SK-N-SH (cell line): ENCODE results near the gene F2RL3. TPM values are rescaled to one million over a fixed set of nuclear protein-coding genes. Genes with fewer than 3 reads are reported as not detected.

Experiments used
- CTCF ChIA-PET: fragments of 300-600, 350-600 bp; formaldehyde crosslinking; extraction: SDS; loops from one replicate; lab custom pipeline; 2021; lab: Yijun Ruan, JAX
- POLR2A ChIA-PET: fragments of 350-600 bp; sonication (Branson Sonifier 250); formaldehyde crosslinking; extraction: SDS; loops from one replicate; lab custom pipeline; 2020; ENCODE audit warnings: antibody characterized with exemption, inconsistent platforms; lab: Yijun Ruan, JAX
- DNase-seq: peaks from one replicate; pipeline ENCODE4 v3.0.0; 2012
- H2AFZ ChIP-seq: fragments of 200-600 bp; sonication (generic); 2 replicates; pipeline ENCODE4 v1.8.1; 2016; ENCODE audit warnings: antibody characterized with exemption, mild to moderate bottlenecking, low read depth
- H3F3A ChIP-seq: fragments of 200-600 bp; sonication (generic); replicated peaks from 2 replicates; pipeline ENCODE3; 2016; ENCODE audit warnings: antibody characterized with exemption, mild to moderate bottlenecking; ENCODE audit not compliant: insufficient read depth
- H3K27ac ChIP-seq, 2 experiments: fragments of 200-500 bp in 1 of 2; fragments of 200-600 bp in 1 of 2; sonication (Bioruptor generic) in 1 of 2; sonication (generic), shearing (Covaris generic) in 1 of 2; 2 replicates each; pipeline versions ENCODE4 v1.5.1 to v1.6.1; 2014 to 2016; ENCODE audit warnings: low read depth in 2 of 2, inconsistent platforms in 1 of 2, low read length in 1 of 2, mild to moderate bottlenecking in 1 of 2, mixed read lengths in 1 of 2
- H3K27me3 ChIP-seq: fragments of 200-600 bp; sonication (generic), shearing (Covaris generic); 2 replicates; pipeline ENCODE4 v1.6.1; 2016; ENCODE audit warnings: mixed run types; ENCODE audit not compliant: insufficient read depth
- H3K36me3 ChIP-seq, 2 experiments: fragments of 200-500 bp in 1 of 2; fragments of 200-600 bp in 1 of 2; sonication (Bioruptor generic) in 1 of 2; sonication (generic) in 1 of 2; replicated peaks in 1 of 2; 2 replicates each; pipeline versions ENCODE3 to v1.5.1; 2014 to 2016; ENCODE audit warnings: low read length in 1 of 2, mild to moderate bottlenecking in 1 of 2; ENCODE audit not compliant: insufficient read depth in 2 of 2, control insufficient read depth in 1 of 2
- H3K4me1 ChIP-seq, 2 experiments: fragments of 200-500 bp in 1 of 2; fragments of 200-600 bp in 1 of 2; sonication (Bioruptor generic) in 1 of 2; sonication (generic), shearing (Covaris generic) in 1 of 2; 2 replicates each; pipeline versions ENCODE4 v1.5.1 to v1.6.1; 2014 to 2016; ENCODE audit warnings: low read depth in 1 of 2, low read length in 1 of 2, mixed run types in 1 of 2; ENCODE audit not compliant: insufficient read depth in 2 of 2, control insufficient read depth in 1 of 2
- H3K4me2 ChIP-seq: fragments of 200-600 bp; sonication (generic), shearing (Covaris generic); 2 replicates; pipeline ENCODE4 v1.6.1; 2017; ENCODE audit warnings: mixed run types
- H3K4me3 ChIP-seq, 2 experiments: fragments of 200-500 bp in 1 of 2; fragments of 200-600 bp in 1 of 2; sonication (Bioruptor generic) in 1 of 2; sonication (generic), shearing (Covaris generic) in 1 of 2; 2 replicates each; pipeline versions ENCODE4 v1.5.1 to v1.8.1; 2014 to 2016; ENCODE audit warnings: low read depth in 2 of 2, inconsistent platforms in 1 of 2, low read length in 1 of 2, mild to moderate bottlenecking in 1 of 2, mixed read lengths in 1 of 2, moderate library complexity in 1 of 2
- H3K79me2 ChIP-seq: fragments of 200-600 bp; sonication (generic); 2 replicates; pipeline ENCODE4 v1.8.1; 2017; ENCODE audit warnings: mild to moderate bottlenecking; ENCODE audit not compliant: insufficient read depth
- H3K9ac ChIP-seq: fragments of 200-600 bp; sonication (generic); 2 replicates; pipeline ENCODE4 v1.6.1; 2017; ENCODE audit warnings: mixed run types
- H3K9me2 ChIP-seq: fragments of 200-600 bp; sonication (generic); 2 replicates; pipeline ENCODE4 v1.6.1; 2017; ENCODE audit warnings: mixed run types
- H3K9me3 ChIP-seq: fragments of 200-600 bp; sonication (generic); 2 replicates; pipeline ENCODE4 v1.6.1; 2017; ENCODE audit warnings: mixed run types, mild to moderate bottlenecking, moderate library complexity
- H4K20me1 ChIP-seq: fragments of 200-600 bp; sonication (generic); 2 replicates; pipeline ENCODE4 v1.6.1; 2017; ENCODE audit warnings: mild to moderate bottlenecking, mixed run types; ENCODE audit not compliant: insufficient read depth
- EP300 ChIP-seq, 2 experiments: IDR thresholded peaks; 2 replicates each; pipeline versions ENCODE4 v1.4.0 to v1.6.1; 2012; ENCODE audit warnings: borderline replicate concordance in 1 of 2, low read depth in 1 of 2, low read length in 1 of 2
- EZH2phosphoT487 ChIP-seq: fragments of 200-600 bp; sonication (generic); IDR thresholded peaks from 2 replicates; pipeline ENCODE4 v1.6.1; 2017; ENCODE audit warnings: low read depth, mixed run types, mild to moderate bottlenecking, antibody characterized with exemption, moderate library complexity, borderline replicate concordance
- FOSL2 ChIP-seq: IDR thresholded peaks from 2 replicates; pipeline ENCODE4 v1.4.0; 2012; ENCODE audit warnings: low read depth, mild to moderate bottlenecking, moderate library complexity, borderline replicate concordance
- FOXJ3 ChIP-seq: sonication (generic); formaldehyde crosslinking; IDR thresholded peaks from 2 replicates; pipeline ENCODE4 v1.5.1; 2020; ENCODE audit warnings: mild to moderate bottlenecking, missing genetic modification reagents
- GABPA ChIP-seq: IDR thresholded peaks from 2 replicates; pipeline ENCODE4 v1.4.0; 2012; ENCODE audit warnings: low read depth, mild to moderate bottlenecking
- JUND ChIP-seq: IDR thresholded peaks from 2 replicates; pipeline ENCODE4 v1.4.0; 2012
- NRF1 ChIP-seq: IDR thresholded peaks from 2 replicates; pipeline ENCODE4 v1.6.1; 2012; ENCODE audit warnings: low read depth, mild to moderate bottlenecking, low read length
- POLR2AphosphoS5 ChIP-seq: IDR thresholded peaks from 2 replicates; pipeline ENCODE4 v1.6.1; 2012; ENCODE audit warnings: low read depth, low read length
- RAD21 ChIP-seq: IDR thresholded peaks from 2 replicates; pipeline ENCODE4 v1.6.1; 2012; ENCODE audit warnings: mild to moderate bottlenecking, low read length
- RXRA ChIP-seq: IDR thresholded peaks from 2 replicates; pipeline ENCODE4 v1.4.0; 2012; ENCODE audit warnings: low read depth, mild to moderate bottlenecking, borderline replicate concordance
- SMC3 ChIP-seq: IDR thresholded peaks from 2 replicates; pipeline ENCODE4 v1.6.1; 2012; ENCODE audit warnings: low read depth, low read length, improper control_type of control experiment
- TAF1 ChIP-seq: IDR thresholded peaks from 2 replicates; pipeline ENCODE4 v1.6.1; 2012; ENCODE audit warnings: low read depth, mild to moderate bottlenecking, low read length, moderate library complexity, borderline replicate concordance
- TCF12 ChIP-seq: IDR thresholded peaks from 2 replicates; pipeline ENCODE4 v1.4.0; 2012
- YY1 ChIP-seq: IDR thresholded peaks from 2 replicates; pipeline ENCODE4 v1.4.0; 2012; ENCODE audit warnings: low read depth, mild to moderate bottlenecking
- WGBS: methylation state at CpG from one replicate; pipeline ENCODE4 v1.1.6; 2017; ENCODE audit warnings: low lambda C conversion rate; 5-methylcytosine and 5-hydroxymethylcytosine counted together
- polyA plus RNA-seq, 3 experiments: library from polyadenylated mRNA; depleted of rRNA; stranded (reverse); fragments of >200 nt; gene quantifications; 2 replicates each; pipeline ENCODE4 v1.2.3, GENCODE V29; 2012
- TF ChIP-seq, protein P1 (sequence below): IDR thresholded peaks from 2 replicates; pipeline ENCODE4; 2012
- TF ChIP-seq, protein P2 (sequence below): IDR thresholded peaks from 2 replicates; pipeline ENCODE4 v1.4.0; 2012; ENCODE audit warnings: low read depth, borderline replicate concordance
- TF ChIP-seq, protein P3 (sequence below): IDR thresholded peaks from 2 replicates; pipeline ENCODE4 v1.4.0; 2012; ENCODE audit warnings: low read depth, borderline replicate concordance

Gene F2RL3
- polyA plus RNA-seq, 1 of the 3 experiments (the other 2 are of a cell fraction) = not detected

DNA sequence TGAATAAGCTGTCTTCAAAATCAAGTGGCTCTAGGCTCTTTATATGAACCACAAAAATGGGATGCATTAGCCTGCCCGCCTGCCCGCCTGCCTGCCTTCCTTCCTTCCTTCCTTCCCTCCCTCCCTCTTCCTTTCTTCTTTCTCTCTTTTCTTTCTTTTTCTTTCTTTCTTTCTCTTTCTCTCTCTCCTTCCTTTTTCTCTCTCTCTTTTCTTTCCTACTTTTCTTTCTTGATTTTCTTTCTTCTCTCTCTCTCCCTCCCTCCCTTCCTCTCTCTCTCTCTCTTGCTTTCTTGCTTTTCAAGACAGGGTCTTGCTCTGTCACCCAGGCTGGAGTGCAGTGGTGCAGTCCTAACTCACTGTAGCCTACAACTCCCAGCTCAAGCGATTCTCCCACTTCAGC, 26.9 kb downstream of the F2RL3 start:
- Histone ChIP-seq H3K9me2 (no peaks in the 10 kb centered on the region), H3K79me2 (no peaks in the 10 kb centered on the region), H2AFZ (no peak overlapping the region), H3K27me3 (peaks cover 27% of the 10 kb centered on the region; the same call in 1 of the 2 replicates), H4K20me1 (no peaks in the 10 kb centered on the region), H3K4me1 (no peaks in the 10 kb centered on the region), H3F3A (no peaks in the 10 kb centered on the region), H3K9ac (no peak overlapping the region), H3K4me2 (no peak overlapping the region), H3K27ac (no peak overlapping the region), H3K4me3 (no peak overlapping the region), H3K36me3 (no peaks in the 10 kb centered on the region), H3K9me3 (no peaks in the 10 kb centered on the region)
- ChIA-PET POLR2A (no interaction called here), CTCF (no interaction called here)
- DNase-seq = no peak
- no peak for TF ChIP-seq FOXJ3 (CRISPR knock-in tag)
- TF ChIP-seq RAD21 = no peak
- TF ChIP-seq, protein P1, sequence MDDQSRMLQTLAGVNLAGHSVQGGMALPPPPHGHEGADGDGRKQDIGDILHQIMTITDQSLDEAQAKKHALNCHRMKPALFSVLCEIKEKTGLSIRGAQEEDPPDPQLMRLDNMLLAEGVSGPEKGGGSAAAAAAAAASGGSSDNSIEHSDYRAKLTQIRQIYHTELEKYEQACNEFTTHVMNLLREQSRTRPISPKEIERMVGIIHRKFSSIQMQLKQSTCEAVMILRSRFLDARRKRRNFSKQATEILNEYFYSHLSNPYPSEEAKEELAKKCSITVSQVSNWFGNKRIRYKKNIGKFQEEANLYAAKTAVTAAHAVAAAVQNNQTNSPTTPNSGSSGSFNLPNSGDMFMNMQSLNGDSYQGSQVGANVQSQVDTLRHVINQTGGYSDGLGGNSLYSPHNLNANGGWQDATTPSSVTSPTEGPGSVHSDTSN = no peak
- TF ChIP-seq TCF12 = no peak
- TF ChIP-seq FOSL2 = no peak
- no peak for TF ChIP-seq TAF1
- no peak for TF ChIP-seq GABPA
- TF ChIP-seq POLR2AphosphoS5 = no peak
- TF ChIP-seq EP300 (IDR thresholded peaks at IDR 0.05; ENCODE audit: borderline replicate concordance in 1 of 2, low read depth in 1 of 2, low read length in 1 of 2) = no peak
- no peak for TF ChIP-seq JUND
- TF ChIP-seq, protein P2, sequence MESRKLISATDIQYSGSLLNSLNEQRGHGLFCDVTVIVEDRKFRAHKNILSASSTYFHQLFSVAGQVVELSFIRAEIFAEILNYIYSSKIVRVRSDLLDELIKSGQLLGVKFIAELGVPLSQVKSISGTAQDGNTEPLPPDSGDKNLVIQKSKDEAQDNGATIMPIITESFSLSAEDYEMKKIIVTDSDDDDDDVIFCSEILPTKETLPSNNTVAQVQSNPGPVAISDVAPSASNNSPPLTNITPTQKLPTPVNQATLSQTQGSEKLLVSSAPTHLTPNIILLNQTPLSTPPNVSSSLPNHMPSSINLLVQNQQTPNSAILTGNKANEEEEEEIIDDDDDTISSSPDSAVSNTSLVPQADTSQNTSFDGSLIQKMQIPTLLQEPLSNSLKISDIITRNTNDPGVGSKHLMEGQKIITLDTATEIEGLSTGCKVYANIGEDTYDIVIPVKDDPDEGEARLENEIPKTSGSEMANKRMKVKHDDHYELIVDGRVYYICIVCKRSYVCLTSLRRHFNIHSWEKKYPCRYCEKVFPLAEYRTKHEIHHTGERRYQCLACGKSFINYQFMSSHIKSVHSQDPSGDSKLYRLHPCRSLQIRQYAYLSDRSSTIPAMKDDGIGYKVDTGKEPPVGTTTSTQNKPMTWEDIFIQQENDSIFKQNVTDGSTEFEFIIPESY = no peak
- no peak for TF ChIP-seq NRF1
- no peak for TF ChIP-seq YY1
- TF ChIP-seq, protein P3, sequence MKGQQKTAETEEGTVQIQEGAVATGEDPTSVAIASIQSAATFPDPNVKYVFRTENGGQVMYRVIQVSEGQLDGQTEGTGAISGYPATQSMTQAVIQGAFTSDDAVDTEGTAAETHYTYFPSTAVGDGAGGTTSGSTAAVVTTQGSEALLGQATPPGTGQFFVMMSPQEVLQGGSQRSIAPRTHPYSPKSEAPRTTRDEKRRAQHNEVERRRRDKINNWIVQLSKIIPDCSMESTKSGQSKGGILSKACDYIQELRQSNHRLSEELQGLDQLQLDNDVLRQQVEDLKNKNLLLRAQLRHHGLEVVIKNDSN = no peak
- no peak for TF ChIP-seq EZH2phosphoT487
- TF ChIP-seq SMC3 = no peak
- TF ChIP-seq RXRA = no peak
- 7% methylated on average over 3 of the region's 3 CpGs for WGBS

DNA sequence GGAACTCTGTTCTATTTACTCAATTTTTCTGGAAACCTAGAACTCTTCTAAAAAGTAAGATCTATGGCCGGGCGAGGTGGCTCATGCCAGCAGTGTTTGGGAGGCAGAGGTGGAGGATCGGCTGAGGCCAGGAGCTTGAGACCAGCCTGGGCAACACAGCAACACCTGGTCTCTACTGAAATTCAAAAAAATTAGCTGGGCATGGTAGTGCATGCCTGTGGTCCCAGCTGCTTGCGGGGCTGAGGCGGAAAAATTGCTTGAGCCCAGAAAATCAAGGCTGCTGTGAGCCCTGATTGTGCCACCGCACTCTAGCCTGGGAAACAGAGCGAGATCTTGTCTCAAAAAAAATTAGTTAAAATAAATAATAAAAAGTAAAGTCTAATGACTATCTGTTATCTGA, 28.6 kb downstream of the F2RL3 start:
- no peaks in the 10 kb centered on the region for H3K36me3 ChIP-seq
- peaks cover 37% of the 10 kb centered on the region for H3K27me3 ChIP-seq
- H3K9me2 ChIP-seq = no peaks in the 10 kb centered on the region
- H3K4me2 ChIP-seq = no peak overlapping the region
- ChIA-PET POLR2A (interaction anchor here (0.6 kb wide), 1 partner anchor 1072 kb away, joined by 6 read pairs; no protein-coding TSS in a partner anchor), CTCF (interaction anchor here (1.1 kb wide), 1 partner anchor 72 kb away, joined by 3 read pairs; no protein-coding TSS in a partner anchor)
- no peaks in the 10 kb centered on the region for H4K20me1 ChIP-seq
- no peaks in the 10 kb centered on the region for H3F3A ChIP-seq
- DNase-seq = no peak
- 13% methylated on average over 7 of the region's 7 CpGs for WGBS
- no peak overlapping the region for H3K4me3 ChIP-seq
- H2AFZ ChIP-seq = no peak overlapping the region
- H3K4me1 ChIP-seq = no peaks in the 10 kb centered on the region
- H3K9ac ChIP-seq = no peak overlapping the region
- no peak for TF ChIP-seq TAF1
- TF ChIP-seq, all 33 proteins: peak for 0
- no peak overlapping the region for H3K27ac ChIP-seq
- H3K9me3 ChIP-seq = no peaks in the 10 kb centered on the region
- no peaks in the 10 kb centered on the region for H3K79me2 ChIP-seq
